ENCODE measurements around the gene SERINC5. TPM values are rescaled to one million over a fixed set of nuclear protein-coding genes. Genes with fewer than 3 reads are reported as not detected.
A peak's percentile ranks its signal among the peaks of the same experiment; 100 is the strongest.

The SERINC5 gene
- total RNA-seq, 1 experiment from 2014 or later = 52.3 TPM

GRCh38 chr5:80231693-80232092 is 24.2 kb downstream of the SERINC5 start:
- Histone ChIP-seq H4K20me1 (ENCODE audit: control insufficient read depth, insufficient read depth, insufficient read length) (no peaks in the 10 kb centered on the region), H3K9ac (ENCODE audit: extremely low read depth, insufficient read length, low read length) (no peak overlapping the region), H2BK20ac (ENCODE audit: low read depth, low read length, poor library complexity, severe bottlenecking) (no peak overlapping the region), H3K4me1 (ENCODE audit: insufficient read depth, low read length) (peaks cover 2% of the 10 kb centered on the region; the same call in 1 of the 2 replicates), H2AK5ac (ENCODE audit: insufficient read length, low read length) (no peak overlapping the region), H4K8ac (replicated peaks; ENCODE audit: insufficient read length, low read depth, low read length) (no peak overlapping the region), H3K79me1 (ENCODE audit: insufficient read depth, low read depth, low read length, poor library complexity, severe bottlenecking) (peaks cover 10% of the 10 kb centered on the region), H3K27ac (ENCODE audit: insufficient read length, low read depth, low read length) (no peak overlapping the region), H2BK12ac (ENCODE audit: insufficient read length, low read depth, low read length) (no peak overlapping the region), H3K23ac (ENCODE audit: insufficient read length, low read depth, low read length) (no peak overlapping the region), H3K18ac (ENCODE audit: insufficient read length, low read depth, low read length) (no peak overlapping the region), H3K14ac (ENCODE audit: insufficient read depth, low read length) (no peak overlapping the region), H2BK120ac (ENCODE audit: low read depth, low read length, poor library complexity, severe bottlenecking) (no peak overlapping the region), H3T11ph (ENCODE audit: low read length) (no peak overlapping the region), H2AFZ (ENCODE audit: low read length) (no peak overlapping the region), H2BK15ac (ENCODE audit: low read depth, low read length) (no peak overlapping the region), H3K4ac (ENCODE audit: low read depth, low read length) (no peak overlapping the region), H3K56ac (ENCODE audit: insufficient read length, low read depth, low read length) (no peak overlapping the region), H2BK5ac (ENCODE audit: insufficient read length, low read length) (no peak overlapping the region), H3K79me2 (ENCODE audit: insufficient read depth, low read length) (peaks cover 30% of the 10 kb centered on the region; the same call in 1 of the 2 replicates), H4K5ac (ENCODE audit: insufficient read length, low read depth, low read length) (no peak overlapping the region), H4K91ac (ENCODE audit: insufficient read length, low read depth, low read length) (no peak overlapping the region), H3K23me2 (ENCODE audit: insufficient read length, low read depth, low read length, poor library complexity, severe bottlenecking) (no peaks in the 10 kb centered on the region), H3K4me2 (ENCODE audit: insufficient read depth, insufficient read length, low read length) (no peak overlapping the region), H3K27me3 (ENCODE audit: insufficient read depth, low read length) (no peaks in the 10 kb centered on the region), H3K9me3 (ENCODE audit: control insufficient read depth, low read depth, low read length) (no peaks in the 10 kb centered on the region)
- Mint-ChIP-seq H3K27ac (0 out of 7 replicates have a peak overlapping the region, but pooled peaks of 1 of the 3 experiments have one; percentile 25), H3K9me3 (no peaks in the 10 kb centered on the region), H3K27me3 (ENCODE audit: low read depth) (no peaks in the 10 kb centered on the region), H3K4me3 (no peak overlapping the region), H3K36me3 (ENCODE audit: insufficient read depth in 1 of 3, low read depth in 3 of 3) (no peaks in the 10 kb centered on the region; a peak in 2 of 7 replicates), H3K4me1 (peaks cover 25 to 26% of the 10 kb centered on the region in 2 experiments)
- WGBS (ENCODE audit: extremely low coverage, insufficient read length, low lambda C conversion rate) = no CpG with 5 or more reads among the region's 1 CpG
- DNase-seq = no peak
- TF ChIP-seq CTCF (conservative IDR thresholded peaks at IDR 0.05) = no peak

Measured in H9 (cell line).